HG03095 (cell line): Measurements from ENCODE around the gene MAST2.
"Not testable (repeated sequence)": the region's sequence is repeated elsewhere in the genome, so short reads cannot be mapped to it uniquely, and the experiment has no call there.

Experiments used
- ATAC-seq: cut with Tn5 transposase; IDR thresholded peaks from one replicate; pipeline ENCODE4 v1.9.1; 2021; ENCODE audit warnings: moderate library complexity; ENCODE audit not compliant: unreplicated experiment

The MAST2 gene

DNA sequence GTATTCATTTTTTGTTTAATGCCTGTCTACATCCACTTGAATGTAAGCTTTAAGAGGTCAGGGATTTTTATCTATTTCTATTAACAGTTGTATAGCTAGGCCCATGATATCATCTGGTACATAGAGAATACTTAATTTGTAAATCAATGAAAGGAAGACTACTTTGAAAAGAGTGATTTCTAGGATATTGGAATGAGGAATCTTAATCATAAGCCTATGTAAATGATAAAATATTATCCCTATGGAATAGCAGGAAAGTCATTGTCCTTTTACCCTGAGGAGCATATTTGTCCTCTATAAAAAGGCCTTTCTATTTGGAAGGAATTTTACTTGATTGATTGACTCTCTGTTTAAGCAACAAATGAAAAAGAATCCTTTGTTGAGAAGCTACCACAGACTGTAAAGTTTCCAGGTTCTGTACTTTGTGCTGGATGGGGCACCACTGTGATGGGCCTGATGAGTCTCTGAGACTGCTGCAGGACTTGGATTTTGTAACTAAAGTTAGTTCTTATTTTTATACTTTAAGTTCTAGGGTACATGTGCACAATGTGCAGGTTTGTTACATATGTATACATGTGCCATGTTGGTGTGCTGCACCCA lies 53.8 kb downstream of the MAST2 start:
- ATAC-seq, result no peak

DNA sequence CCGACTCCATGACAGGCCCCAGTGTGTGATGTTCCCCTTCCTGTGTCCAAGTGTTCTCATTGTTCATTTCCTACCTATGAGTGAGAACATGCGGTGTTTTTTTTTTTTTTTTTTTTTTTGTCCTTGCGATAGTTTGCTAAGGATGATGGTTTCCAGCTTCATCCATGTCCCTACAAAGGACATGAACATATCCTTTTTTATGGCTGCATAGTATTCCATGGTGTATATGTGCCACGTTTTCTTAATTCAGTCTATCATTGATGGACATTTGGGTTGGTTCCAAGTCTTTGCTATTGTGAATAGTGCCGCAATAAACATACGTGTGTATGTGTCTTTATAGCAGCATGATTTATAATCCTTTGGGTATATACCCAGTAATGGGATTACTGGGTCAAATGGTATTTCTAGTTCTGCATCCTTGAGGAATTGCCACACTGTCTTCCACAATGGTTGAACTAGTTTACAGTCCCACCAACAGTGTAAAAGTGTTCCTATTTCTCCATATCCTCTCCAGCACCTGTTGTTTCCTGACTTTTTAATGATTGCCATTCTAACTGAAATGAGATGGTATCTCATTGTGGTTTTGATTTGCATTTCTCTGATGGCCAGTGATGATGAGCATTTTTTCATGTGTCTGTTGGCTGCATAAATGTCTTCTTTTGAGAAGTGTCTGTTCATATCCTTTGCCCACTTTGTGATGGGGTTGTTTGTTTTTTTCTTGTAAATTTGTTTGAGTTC lies 54.5 kb downstream of the MAST2 start:
- not testable (repeated sequence) for ATAC-seq

- no peak for ATAC-seq
Observed at GRCh38 chr1:45859221-45859620, 55.8 kb downstream of the MAST2 start.

DNA sequence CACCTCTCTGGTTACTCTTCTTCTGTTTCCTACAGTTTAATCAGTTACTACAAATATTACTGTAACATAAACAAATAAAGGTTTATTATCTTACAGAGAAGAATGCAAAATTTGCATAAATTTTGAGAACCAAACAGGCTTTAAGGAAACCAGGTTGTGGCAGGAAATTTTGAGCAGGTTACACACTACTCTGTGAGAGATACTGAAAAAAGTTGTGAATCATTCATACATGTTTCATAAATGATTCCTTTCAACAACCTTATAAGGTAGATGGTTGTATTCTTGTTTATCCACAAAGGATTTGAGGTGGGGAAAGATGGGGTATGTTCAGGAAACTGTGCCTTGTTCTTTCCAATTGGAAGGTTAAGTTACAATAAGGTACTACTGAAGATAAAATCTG lies 58.6 kb downstream of the MAST2 start:
- ATAC-seq, result no peak

- ATAC-seq, result no peak
Observed at GRCh38 chr1:45863218-45863617, 59.8 kb downstream of the MAST2 start.

DNA sequence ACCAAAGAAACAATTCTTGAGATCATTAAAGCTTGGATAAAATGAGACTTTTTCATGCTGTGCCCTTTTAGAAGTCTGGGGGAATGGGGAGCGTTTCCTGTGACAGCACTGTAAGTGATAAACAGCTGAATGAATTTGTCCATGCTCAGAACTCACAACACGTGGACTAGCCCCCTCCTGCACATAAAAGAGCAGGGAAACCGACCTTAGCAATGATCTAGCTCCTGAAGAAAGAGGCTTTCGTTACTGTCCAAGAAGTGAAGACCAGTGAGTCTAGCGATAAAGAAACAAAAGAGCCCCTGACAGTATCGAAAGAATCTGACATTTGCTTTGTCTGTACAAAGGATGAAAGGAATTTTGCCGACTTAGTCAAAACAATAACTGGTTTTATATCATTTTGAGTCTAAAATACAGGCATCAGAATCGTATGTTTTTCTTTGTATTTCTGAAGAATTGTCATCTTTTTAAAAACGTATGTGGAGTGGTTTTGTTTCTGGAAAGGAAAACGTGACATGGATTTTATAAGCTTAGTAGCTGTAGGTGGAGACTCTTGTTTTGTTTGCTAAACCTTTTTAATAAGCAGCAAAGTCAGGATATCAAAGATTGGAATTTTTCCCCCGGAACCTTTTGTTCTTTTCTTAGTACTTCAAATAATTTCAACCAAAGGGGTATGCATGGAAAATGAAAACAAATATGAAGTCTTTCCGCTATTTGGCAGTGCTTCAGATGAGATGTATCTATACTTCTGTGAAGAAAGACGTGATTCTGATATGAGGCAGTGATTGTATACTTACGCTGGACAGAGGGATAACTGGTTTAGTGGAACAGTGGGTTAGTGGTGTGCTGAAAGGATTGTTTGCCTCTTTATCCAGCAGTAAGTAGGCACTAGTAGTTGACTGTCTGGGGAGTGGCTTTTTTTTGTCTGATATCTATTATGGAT lies 61.0 kb downstream of the MAST2 start:
- no peak for ATAC-seq

DNA sequence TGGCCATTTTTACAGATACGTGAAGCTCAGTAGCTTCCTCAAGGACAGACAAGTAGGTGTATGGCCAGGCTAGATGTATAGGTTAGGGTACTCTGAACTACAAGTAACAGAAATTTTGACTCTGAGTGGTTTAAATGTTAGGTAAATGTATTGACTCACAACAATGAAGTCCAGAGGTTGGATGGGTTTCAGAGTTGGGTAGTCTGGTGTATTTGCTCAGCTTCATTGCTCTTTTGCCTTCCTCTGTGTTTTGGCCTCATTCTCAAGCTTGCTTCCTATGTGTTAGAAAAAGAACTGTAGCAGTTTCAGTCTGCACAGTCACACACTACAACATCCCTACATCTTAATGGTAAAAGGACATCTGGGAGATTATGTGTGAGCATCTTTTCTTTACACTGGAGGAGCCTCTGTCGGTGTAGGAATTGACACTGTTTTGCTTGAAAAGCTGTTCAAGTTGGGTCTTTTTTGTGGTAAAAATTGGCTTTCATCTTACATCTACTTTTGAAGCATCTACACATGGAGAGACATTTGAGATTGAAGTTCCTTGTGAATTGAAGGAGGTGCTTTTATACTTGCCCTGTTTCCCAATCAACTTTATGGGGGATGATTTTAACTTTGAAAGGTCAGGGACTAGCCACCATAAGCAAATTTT lies 64.4 kb downstream of the MAST2 start:
- no peak for ATAC-seq

GRCh38 chr1:45868861-45869260 lies 65.4 kb downstream of the MAST2 start:
- ATAC-seq, result no peak

- ATAC-seq, result no peak
Observed at GRCh38 chr1:45870500-45870899, 67.1 kb downstream of the MAST2 start.

DNA sequence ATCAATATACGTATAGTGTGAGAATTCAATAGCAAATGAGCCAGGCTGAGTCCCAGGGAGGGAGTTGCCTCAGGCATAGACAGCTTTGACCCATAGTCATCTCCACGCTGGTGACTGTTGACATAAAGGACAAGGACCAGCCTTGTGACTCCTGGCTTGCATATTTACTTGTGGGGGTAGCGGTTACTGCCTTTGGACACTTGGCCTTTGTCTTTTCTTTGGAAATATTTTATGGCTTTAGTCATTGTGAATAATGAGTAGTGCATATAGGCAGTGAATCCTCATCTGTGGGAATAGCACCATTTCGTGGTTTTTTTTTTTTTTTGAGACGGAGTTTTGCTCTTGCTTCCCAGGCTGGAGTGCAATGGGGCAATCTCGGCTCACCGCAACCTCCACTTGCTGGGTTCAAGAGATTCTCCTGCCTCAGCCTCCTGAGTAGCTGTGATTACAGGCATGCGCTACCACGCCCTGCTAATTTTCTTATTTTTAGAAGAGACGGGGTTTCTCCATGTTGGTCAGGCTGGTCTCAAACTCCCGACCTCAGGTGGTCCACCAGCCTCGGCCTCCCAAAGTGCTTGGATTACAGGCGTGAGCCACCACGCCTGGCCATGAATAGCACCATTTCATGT lies 68.9 kb downstream of the MAST2 start:
- ATAC-seq, result not testable (repeated sequence)

DNA sequence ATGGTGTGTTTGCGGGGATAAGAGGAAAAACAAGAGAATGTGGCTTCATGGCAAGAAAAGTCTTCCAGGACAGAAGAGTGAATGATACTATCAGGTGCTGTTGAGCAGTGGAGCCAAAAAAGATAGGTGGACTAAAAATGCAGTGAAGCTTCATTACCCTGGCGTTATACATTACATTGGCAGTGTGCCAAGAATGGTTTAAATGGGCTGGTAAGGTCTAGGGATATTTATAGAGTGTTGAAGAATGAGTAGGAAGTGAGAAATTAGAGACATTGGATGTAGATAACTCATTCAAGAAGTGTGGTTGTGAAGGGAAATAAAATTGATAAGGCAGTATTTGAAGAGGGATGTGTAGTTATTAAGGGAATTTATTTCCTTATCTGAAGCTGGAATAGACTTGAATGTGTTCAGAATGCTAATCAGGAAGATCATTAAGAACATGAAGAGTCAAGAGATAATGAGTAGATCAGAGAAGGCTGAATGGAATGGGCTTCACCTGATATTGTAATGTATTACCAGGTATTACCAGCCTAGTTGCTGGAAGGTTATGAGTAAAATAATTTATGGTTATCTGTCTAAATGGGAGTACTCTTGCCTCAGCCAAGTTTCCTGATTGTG lies 72.7 kb downstream of the MAST2 start:
- no peak for ATAC-seq

DNA sequence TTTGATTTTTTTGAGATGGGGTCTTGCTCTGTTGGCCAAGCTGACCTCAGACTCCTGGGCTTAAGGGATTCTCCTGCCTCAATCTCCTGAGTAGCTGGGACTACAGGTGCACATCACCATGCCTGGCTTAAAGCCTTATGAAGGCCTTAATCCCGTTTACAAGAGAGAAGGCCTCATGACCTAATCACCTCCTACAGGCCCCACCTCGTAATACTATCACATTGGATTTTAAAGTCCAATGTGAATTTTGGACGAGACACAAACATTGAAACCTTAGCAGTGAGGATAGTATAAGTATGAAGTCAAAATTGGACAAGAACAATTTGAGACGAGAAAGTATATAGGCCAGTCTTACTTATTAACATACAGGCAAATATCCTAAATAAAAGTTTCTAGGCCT lies 73.9 kb downstream of the MAST2 start:
- ATAC-seq, result no peak

DNA sequence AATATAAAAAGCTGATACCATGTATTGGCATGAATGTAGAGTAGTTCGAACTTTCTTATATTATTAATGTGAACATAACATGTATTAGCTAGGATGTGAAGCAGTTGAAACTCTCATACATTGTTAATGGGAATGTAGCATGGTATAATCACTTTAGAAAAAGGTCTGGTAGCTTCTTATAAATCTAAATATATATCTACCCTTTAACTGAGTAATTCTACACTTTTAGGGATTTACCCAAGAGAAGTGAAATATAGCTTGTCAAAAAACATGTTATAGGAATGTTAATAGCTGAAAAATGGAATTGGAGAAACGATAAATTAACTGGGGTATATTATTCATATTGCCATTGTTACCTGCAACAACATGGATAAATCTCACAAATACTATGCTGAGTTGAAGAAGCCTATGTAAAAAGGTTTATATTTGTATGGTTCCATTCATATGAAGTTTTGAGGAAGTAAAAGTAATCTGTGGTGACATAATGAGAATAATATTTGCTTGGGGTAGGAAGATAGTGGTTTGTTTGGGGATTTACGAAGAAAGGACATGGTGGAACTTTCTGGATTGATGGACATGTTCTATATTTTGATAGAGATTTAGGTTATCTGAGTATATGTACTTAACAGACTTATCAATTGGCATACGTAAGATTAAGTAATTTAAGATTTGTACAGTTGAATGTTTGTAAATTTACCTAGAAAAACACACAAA lies 76.6 kb downstream of the MAST2 start:
- no peak for ATAC-seq

GRCh38 chr1:45880930-45881329 lies 77.5 kb downstream of the MAST2 start:
- ATAC-seq, result no peak

GRCh38 chr1:45883658-45884057 lies 80.2 kb downstream of the MAST2 start:
- no peak for ATAC-seq

GRCh38 chr1:45884700-45885099 lies 81.3 kb downstream of the MAST2 start:
- no peak for ATAC-seq

DNA sequence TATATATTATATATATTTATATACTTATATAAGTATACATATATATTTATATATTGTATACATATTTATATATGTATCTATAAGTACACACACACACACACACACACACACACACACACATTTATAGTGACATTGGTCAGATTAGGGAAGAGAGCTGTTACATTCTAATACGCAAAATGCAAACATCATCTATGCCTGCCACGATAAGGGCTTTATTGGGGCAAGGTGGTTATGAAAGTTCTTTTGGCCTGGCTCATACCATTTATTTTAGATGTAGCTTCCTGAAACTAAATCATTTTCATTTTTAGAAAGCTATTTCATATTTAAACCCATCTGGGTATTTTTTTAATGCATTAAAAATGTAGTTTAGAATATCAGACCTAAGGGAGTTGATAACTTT lies 82.8 kb downstream of the MAST2 start:
- ATAC-seq, result no peak

DNA sequence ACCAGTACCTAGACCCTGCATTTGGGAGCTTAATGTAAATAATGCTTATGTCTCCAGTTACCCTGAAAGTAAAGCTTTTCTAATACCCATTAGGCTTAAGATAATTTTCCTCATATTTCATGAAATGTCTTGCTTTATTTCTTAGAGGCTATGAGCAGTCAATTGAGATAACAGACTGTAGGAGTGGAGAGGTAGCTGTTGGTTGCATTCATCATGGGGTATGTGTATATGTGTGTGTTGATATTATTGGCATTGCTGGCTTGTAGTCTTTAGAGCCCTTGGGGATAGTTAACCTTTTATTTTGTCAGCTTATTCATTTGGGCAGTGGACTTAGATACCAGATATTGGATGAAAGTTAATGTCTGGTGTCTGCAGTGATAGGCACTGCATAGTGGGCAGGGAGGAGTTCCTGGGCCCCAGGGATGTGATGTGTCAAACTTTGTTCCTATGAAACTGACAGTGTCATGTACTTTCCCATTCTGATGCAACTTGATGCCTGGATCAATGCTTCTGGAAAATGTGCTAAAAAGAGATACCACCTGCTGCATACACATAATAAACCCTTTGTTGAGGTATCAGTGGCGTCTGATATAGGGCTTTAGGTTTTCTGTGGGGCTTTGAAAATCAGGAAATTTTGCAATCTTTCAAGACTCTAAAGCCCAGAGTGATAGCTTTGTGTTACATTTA lies 83.9 kb downstream of the MAST2 start:
- no peak for ATAC-seq

DNA sequence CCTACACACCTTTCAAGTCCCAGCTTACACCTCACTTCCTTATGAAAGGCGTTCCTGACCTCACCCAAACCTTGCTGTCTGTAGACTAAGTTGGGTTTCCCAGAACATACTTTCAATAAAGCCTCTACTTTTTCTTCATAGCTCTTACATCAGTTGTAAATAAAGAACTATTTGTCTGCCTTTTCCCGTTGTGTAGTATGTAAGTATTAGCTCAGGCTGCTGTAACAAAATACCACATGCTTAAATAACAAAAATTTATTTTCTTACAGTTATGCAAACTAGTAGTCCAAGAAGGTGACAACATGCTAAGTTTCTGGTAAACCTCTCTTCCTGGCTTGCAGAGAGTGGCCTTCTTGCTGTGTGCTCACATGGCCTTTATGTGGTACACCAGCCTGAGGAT lies 86.7 kb downstream of the MAST2 start:
- no peak for ATAC-seq
